GM23248 (cell line): Measurements from ENCODE around the gene HMGXB4. TPM values are rescaled to one million over a fixed set of nuclear protein-coding genes. Genes with fewer than 3 reads are reported as not detected.

Experiments
- DNase-seq: peaks from one replicate; pipeline ENCODE4 v3.0.0-alpha.2; 2015
- H2AFZ ChIP-seq: fragments of 200-600 bp; sonication (generic); 2 replicates; pipeline ENCODE4 v1.6.1; 2016; ENCODE audit warnings: antibody characterized with exemption
- H3F3A ChIP-seq: fragments of 200-600 bp; sonication (generic); 2 replicates; pipeline ENCODE4 v1.6.1; 2016; ENCODE audit warnings: mild to moderate bottlenecking, antibody characterized with exemption, mixed run types; ENCODE audit not compliant: insufficient read depth
- H3K27ac ChIP-seq: fragments of 200-600 bp; sonication (generic); 2 replicates; pipeline ENCODE4 v1.5.1; 2016; ENCODE audit warnings: mild to moderate bottlenecking
- H3K27me3 ChIP-seq: fragments of 200-600 bp; sonication (generic); replicated peaks from 2 replicates; pipeline ENCODE4 v1.6.1; 2016; ENCODE audit warnings: mild to moderate bottlenecking; ENCODE audit not compliant: insufficient read depth
- H3K36me3 ChIP-seq: fragments of 200-600 bp; sonication (generic); 2 replicates; pipeline ENCODE4 v1.6.1; 2016; ENCODE audit warnings: low read depth, mild to moderate bottlenecking
- H3K4me1 ChIP-seq: fragments of 200-600 bp; sonication (generic); 2 replicates; pipeline ENCODE4 v1.6.1; 2016; ENCODE audit warnings: mild to moderate bottlenecking; ENCODE audit not compliant: insufficient read depth
- H3K4me2 ChIP-seq: fragments of 200-600 bp; sonication (generic); one replicate; pipeline ENCODE4 v1.6.1; 2016; ENCODE audit warnings: mild to moderate bottlenecking; ENCODE audit not compliant: unreplicated experiment
- H3K4me3 ChIP-seq: fragments of 200-600 bp; sonication (generic); 2 replicates; pipeline ENCODE4 v1.5.1; 2016; ENCODE audit warnings: mild to moderate bottlenecking
- H3K79me2 ChIP-seq: fragments of 200-600 bp; sonication (generic); 2 replicates; pipeline ENCODE4 v1.6.1; 2016; ENCODE audit warnings: mild to moderate bottlenecking; ENCODE audit not compliant: insufficient read depth
- H3K9ac ChIP-seq: fragments of 200-600 bp; sonication (generic); 2 replicates; pipeline ENCODE4 v1.6.1; 2016; ENCODE audit warnings: mild to moderate bottlenecking
- H3K9me2 ChIP-seq: fragments of 200-600 bp; sonication (generic); 2 replicates; pipeline ENCODE4 v1.6.1; 2016; ENCODE audit warnings: mixed run types, mild to moderate bottlenecking, moderate library complexity; ENCODE audit not compliant: insufficient read depth
- H3K9me3 ChIP-seq: fragments of 200-600 bp; sonication (generic); one replicate; pipeline ENCODE4 v1.6.1; 2017; ENCODE audit warnings: low read depth
- H4K20me1 ChIP-seq: fragments of 200-600 bp; sonication (generic); 2 replicates; pipeline ENCODE4 v1.6.0; 2016; ENCODE audit not compliant: insufficient read depth
- EZH2 ChIP-seq: fragments of 200-600 bp; sonication (generic); IDR thresholded peaks from 2 replicates; pipeline ENCODE4 v1.6.1; 2018; ENCODE audit warnings: antibody characterized with exemption, mild to moderate bottlenecking; ENCODE audit not compliant: insufficient read depth, poor library complexity, severe bottlenecking
- EZH2phosphoT487 ChIP-seq: fragments of 200-600 bp; sonication (generic); IDR thresholded peaks from 2 replicates; pipeline ENCODE4 v1.6.1; 2018; ENCODE audit warnings: antibody characterized with exemption, moderate library complexity, mild to moderate bottlenecking, low read depth; ENCODE audit not compliant: insufficient read depth
- WGBS, 2 experiments: methylation state at CpG; one replicate each; pipeline ENCODE4 v1.1.6; 2015 to 2017; ENCODE audit warnings: low lambda C conversion rate in 2 of 2, low coverage in 1 of 2; ENCODE audit errors: missing lambda C conversion rate in 2 of 2; 5-methylcytosine and 5-hydroxymethylcytosine counted together
- in situ Hi-C: fragments of 300-500 bp; cut with MboI; formaldehyde crosslinking; loops from 2 replicates; pipeline ENCODE4 v1.15.0; 2020
- polyA plus RNA-seq: library from polyadenylated mRNA; unstranded; fragments of >200 nt; fragmentation: Nextera tagmentation; extraction: Ambion mirVana; gene quantifications from 2 replicates; pipeline ENCODE4 v1.2.1, GENCODE V29; 2016
- total RNA-seq: library from RNA; depleted of rRNA; stranded (reverse); fragments of >200 nt; shearing (Covaris generic); gene quantifications from 2 replicates; pipeline ENCODE4 v1.2.3, GENCODE V29; 2014

HMGXB4 gene
- total and polyA plus RNA-seq, 2 experiments from 2014 or later = 12.4 to 17.8 TPM

DNA sequence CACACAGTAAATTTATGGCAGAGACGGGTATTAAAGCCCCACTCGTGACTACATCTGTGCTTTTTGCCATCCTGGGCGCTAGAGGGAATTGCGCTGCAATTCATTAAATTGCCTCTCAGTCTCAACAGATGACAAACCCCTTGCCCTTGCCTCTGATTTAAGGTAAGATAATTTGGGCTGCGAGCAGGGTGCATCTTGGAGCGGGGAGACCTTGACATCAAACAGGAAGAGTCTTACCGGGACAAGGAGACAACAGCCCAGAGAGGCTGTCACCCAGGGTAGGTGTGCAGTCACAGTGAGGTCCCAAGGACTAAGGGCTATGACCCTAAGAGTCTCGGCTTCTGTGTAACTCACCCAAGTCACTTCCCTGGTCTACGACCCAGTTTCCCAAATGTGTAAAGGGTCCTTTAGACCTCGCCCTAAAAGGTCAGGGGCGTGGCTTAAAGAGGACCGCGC is 42.0 kb downstream of the HMGXB4 start:
- Histone ChIP-seq H3K4me2 (peak overlapping the region; percentile 87), H3K9me2 (no peaks in the 10 kb centered on the region), H3K36me3 (no peaks in the 10 kb centered on the region; the same call in 1 of the 2 replicates), H2AFZ (peak overlapping the region; percentile 67), H3K9ac (peak overlapping the region; percentile 100), H3K79me2 (peaks cover 20% of the 10 kb centered on the region), H3K27ac (peak overlapping the region; percentile 100), H4K20me1 (no peaks in the 10 kb centered on the region), H3K4me3 (peak overlapping the region; percentile 90), H3K9me3 (no peaks in the 10 kb centered on the region), H3K4me1 (peaks cover 23% of the 10 kb centered on the region), H3F3A (peaks cover 31% of the 10 kb centered on the region), H3K27me3 (no peaks in the 10 kb centered on the region)
- peak; percentile 74 for DNase-seq
- in situ Hi-C loops = no loop called here
- WGBS, 2 experiments = 10% methylated on average over 10 to 13 of the region's 13 CpGs
- TF ChIP-seq EZH2phosphoT487 (no peak), EZH2 (no peak)

DNA sequence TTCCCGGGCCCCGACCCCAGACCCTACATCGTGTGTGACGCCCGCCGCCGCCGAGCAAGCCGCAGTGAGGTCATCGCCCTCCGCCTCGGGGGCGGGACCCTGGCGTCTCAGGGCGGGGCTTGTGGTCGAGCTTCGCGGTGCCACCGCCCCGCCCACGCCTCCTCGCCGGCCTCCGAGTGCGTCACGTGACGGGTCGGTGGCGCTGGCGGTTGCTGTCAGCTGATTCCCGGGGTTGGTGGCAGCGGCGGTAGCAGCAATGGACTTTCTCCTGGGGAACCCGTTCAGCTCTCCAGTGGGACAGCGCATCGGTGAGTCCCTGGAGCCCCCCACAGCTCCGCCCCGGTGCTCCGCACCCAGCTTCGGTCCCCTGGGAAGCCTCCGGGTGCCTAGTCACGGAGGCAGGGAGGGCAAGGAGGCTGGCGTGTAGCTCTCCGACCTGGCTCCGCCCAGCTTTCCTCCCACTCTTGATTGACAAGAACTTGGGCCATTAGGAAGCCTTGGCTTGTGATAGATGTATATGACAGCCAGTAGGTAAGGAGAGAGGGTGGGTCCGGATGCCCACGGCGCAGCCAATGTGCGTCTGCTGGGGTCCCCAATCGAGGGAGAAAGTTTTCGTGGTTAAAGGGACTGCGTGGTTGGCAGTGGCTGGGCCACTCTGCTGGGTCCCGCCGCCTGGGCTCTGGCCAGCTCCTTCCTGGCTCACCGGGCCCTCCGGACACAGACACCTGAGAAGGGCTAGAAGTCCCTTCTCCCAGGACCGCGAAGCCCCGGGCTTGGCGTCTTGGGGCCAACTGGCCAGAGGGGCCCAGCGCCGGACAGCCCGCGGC is 42.6 kb downstream of the HMGXB4 start, which contains the start of gene TOM1:
Gene TOM1 (plus strand): TSS at position 222 of the 827 bp plus-strand sequence. CDS start 35 bp downstream, at position 257.
- H3K9me3 ChIP-seq = no peaks in the 10 kb centered on the region
- H3K4me2 ChIP-seq = peak within 1 kb of the TSS; percentile 87
- peaks cover 23% of the 10 kb centered on the region for H3K4me1 ChIP-seq
- H3K36me3 ChIP-seq = no peaks in the 10 kb centered on the region; the same call in 1 of the 2 replicates
- H3K4me3 ChIP-seq = peak within 1 kb of the TSS; percentile 90
- H3K27me3 ChIP-seq = no peaks in the 10 kb centered on the region
- WGBS, 2 experiments = 0 to 1% methylated on average over 32 to 58 of the region's 64 CpGs
- peak within 1 kb of the TSS; percentile 100 for H3K27ac ChIP-seq
- peak within 1 kb of the TSS; percentile 100 for H3K9ac ChIP-seq
- peaks cover 26% of the 10 kb centered on the region for H3K79me2 ChIP-seq
- in situ Hi-C loops = no loop called here
- no peaks in the 10 kb centered on the region for H4K20me1 ChIP-seq
- peak; percentile 99 for DNase-seq
- TF ChIP-seq EZH2phosphoT487 = no peak
- TF ChIP-seq EZH2 = no peak
- H3K9me2 ChIP-seq = no peaks in the 10 kb centered on the region
- peak within 1 kb of the TSS; percentile 67 for H2AFZ ChIP-seq
- H3F3A ChIP-seq = peaks cover 31% of the 10 kb centered on the region

DNA sequence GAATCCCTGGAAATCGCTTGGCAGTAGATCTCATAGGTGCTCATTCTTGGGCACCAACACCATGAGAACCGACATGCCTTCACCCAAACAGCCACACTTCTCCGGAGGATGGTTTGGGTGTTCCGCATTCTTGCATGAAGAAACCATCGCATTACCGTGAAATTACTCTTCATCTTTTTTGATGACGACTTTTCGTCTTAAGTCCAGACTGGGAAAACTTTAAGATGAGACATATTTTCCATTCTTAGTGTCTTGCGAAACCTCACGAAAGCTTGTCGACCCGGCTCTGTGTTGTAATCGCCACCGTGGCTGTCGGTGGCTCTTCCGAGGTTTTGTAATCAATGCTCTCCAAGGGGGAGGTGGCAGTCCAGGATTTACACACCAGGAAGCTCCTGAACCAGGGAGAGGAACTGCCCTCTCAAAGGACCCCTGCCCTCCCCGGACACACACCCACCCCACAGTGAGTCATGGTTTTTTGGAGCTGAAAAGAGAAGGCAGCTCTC is 44.1 kb downstream of the HMGXB4 start:
- in situ Hi-C loops = no loop called here
- Histone ChIP-seq H3K9ac (peak overlapping the region; percentile 100), H2AFZ (no peak overlapping the region)

DNA sequence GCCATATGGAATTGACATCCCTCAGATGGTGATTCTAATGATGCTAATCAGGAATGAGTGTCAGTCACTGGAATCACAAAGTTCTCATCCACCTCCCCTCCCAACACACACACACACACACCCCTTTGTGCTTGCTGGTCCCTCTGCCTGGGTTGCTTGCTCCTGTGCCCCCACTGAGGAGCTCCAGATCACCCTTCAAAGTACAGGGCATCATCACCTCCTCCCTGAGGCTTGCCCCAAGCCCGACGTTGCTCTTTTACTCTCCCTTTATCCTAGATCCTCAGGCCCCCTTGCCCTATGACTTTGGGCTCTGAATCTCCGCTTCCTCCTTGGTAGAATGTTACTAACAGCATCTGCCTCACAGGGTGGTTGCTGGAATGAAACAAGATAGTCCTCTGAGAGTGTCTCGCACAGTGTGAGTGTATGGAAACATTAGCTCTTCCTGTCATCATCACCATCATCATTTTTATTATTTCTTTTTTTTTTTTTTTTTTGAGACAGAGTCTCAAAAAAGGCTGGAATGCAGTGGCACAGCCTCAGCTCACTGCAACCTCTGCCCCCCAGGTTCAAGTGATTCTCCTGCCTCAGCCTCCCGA is 45.8 kb downstream of the HMGXB4 start:
- TF ChIP-seq EZH2 (no peak), EZH2phosphoT487 (no peak)
- Histone ChIP-seq H3K36me3 (no peaks in the 10 kb centered on the region; the same call in 1 of the 2 replicates), H3K79me2 (peaks cover 58% of the 10 kb centered on the region), H4K20me1 (no peaks in the 10 kb centered on the region), H3K9ac (no peak overlapping the region), H3K4me3 (no peak overlapping the region), H3K27me3 (no peaks in the 10 kb centered on the region), H3K9me3 (no peaks in the 10 kb centered on the region), H3K4me2 (no peak overlapping the region), H3K27ac (peak overlapping the region; percentile 100), H3K9me2 (no peaks in the 10 kb centered on the region), H3F3A (peaks cover 27% of the 10 kb centered on the region), H3K4me1 (peaks cover 32% of the 10 kb centered on the region), H2AFZ (no peak overlapping the region)
- peak; percentile 46 for DNase-seq
- WGBS, 2 experiments = 94 to 97% methylated on average over 5 of the region's 5 CpGs
- in situ Hi-C loops = no loop called here

More for the DNA sequence above, 44.1 kb downstream of the HMGXB4 start:
- DNase-seq = peak; percentile 98
- H3K4me1 ChIP-seq = peaks cover 29% of the 10 kb centered on the region
- H3K79me2 ChIP-seq = peaks cover 41% of the 10 kb centered on the region
- no peaks in the 10 kb centered on the region; the same call in 1 of the 2 replicates for H3K36me3 ChIP-seq
- no peaks in the 10 kb centered on the region for H3K27me3 ChIP-seq
- TF ChIP-seq EZH2phosphoT487 (no peak), EZH2 (no peak)
- H3F3A ChIP-seq = peaks cover 31% of the 10 kb centered on the region
- peak overlapping the region; percentile 90 for H3K4me3 ChIP-seq
- peak overlapping the region; percentile 98 for H3K4me2 ChIP-seq
- WGBS, 2 experiments = 3% methylated on average over 17 of the region's 17 CpGs
- no peaks in the 10 kb centered on the region for H3K9me2 ChIP-seq
- H4K20me1 ChIP-seq = no peaks in the 10 kb centered on the region
- H3K9me3 ChIP-seq = no peaks in the 10 kb centered on the region
- peak overlapping the region; percentile 100 for H3K27ac ChIP-seq
